Common myeloid progenitor, CD34-positive (primary cell): ENCODE measurements around the gene TEX19.

Experiments
- CTCF ChIA-PET: fragments of 350-600 bp; sonication (Branson Sonifier 250); formaldehyde crosslinking; loops from one replicate; lab custom pipeline; 2021; ENCODE audit warnings: antibody characterized with exemption; lab: Charles Lee
- POLR2A ChIA-PET: fragments of 350-600 bp; sonication (Branson Sonifier 250); formaldehyde crosslinking; loops from one replicate; lab custom pipeline; 2021; ENCODE audit warnings: antibody characterized with exemption; lab: Charles Lee
- DNase-seq, 3 donors: peaks; one replicate each; pipeline versions ENCODE4 v3.0.0 to v3.0.0-alpha.2; 2013
- H3K27ac ChIP-seq, 2 experiments: 1 replicate in 1 of 2; 2 replicates in 1 of 2; pipeline ENCODE4 v1.7.0; 2013; ENCODE audit warnings: inconsistent platforms in 2 of 2, low read length in 2 of 2, mild to moderate bottlenecking in 2 of 2, low read depth in 1 of 2, moderate library complexity in 1 of 2; ENCODE audit not compliant: severe bottlenecking in 2 of 2, insufficient read depth in 1 of 2, poor library complexity in 1 of 2
- H3K27me3 ChIP-seq, 5 experiments: replicated peaks in 2 of 5; 1 replicate in 3 of 5; 2 replicates in 2 of 5; pipeline versions ENCODE4 v1.6.1 to v1.7.0; 2013; ENCODE audit warnings: low read length in 4 of 5, mild to moderate bottlenecking in 2 of 5, moderate library complexity in 2 of 5, inconsistent platforms in 1 of 5; ENCODE audit not compliant: insufficient read depth in 5 of 5, control insufficient read depth in 4 of 5
- H3K36me3 ChIP-seq, 4 experiments: 1 replicate in 2 of 4; 2 replicates in 2 of 4; pipeline versions ENCODE4 v1.6.1 to v1.7.0; 2013; ENCODE audit warnings: low read length in 3 of 4, control low read depth in 1 of 4, mild to moderate bottlenecking in 1 of 4; ENCODE audit not compliant: control insufficient read depth in 4 of 4, insufficient read depth in 4 of 4
- H3K4me1 ChIP-seq, 4 experiments: 1 replicate in 3 of 4; 2 replicates in 1 of 4; pipeline versions ENCODE4 v1.6.1 to v1.7.1; 2013; ENCODE audit warnings: low read length in 3 of 4, mild to moderate bottlenecking in 3 of 4, control low read depth in 1 of 4, inconsistent platforms in 1 of 4, moderate library complexity in 1 of 4; ENCODE audit not compliant: control insufficient read depth in 4 of 4, insufficient read depth in 4 of 4; ENCODE audit errors: control extremely low read depth in 1 of 4
- H3K4me3 ChIP-seq, 7 experiments: 1 replicate in 4 of 7; 2 replicates in 3 of 7; pipeline versions ENCODE4 v1.5.1 to v1.7.0; 2013; ENCODE audit warnings: mild to moderate bottlenecking in 7 of 7, low read length in 6 of 7, moderate library complexity in 6 of 7, inconsistent platforms in 2 of 7, low read depth in 2 of 7, control low read depth in 1 of 7; ENCODE audit not compliant: insufficient read depth in 4 of 7, control insufficient read depth in 1 of 7; ENCODE audit errors: extremely low read depth in 1 of 7
- H3K9me3 ChIP-seq, 5 experiments: 1 replicate in 4 of 5; 2 replicates in 1 of 5; pipeline versions ENCODE4 v1.6.1 to v1.7.1; 2013; ENCODE audit warnings: low read length in 4 of 5, mild to moderate bottlenecking in 2 of 5, inconsistent platforms in 1 of 5, low read depth in 1 of 5, moderate library complexity in 1 of 5; ENCODE audit not compliant: control insufficient read depth in 4 of 5, insufficient read depth in 2 of 5; ENCODE audit errors: control extremely low read depth in 1 of 5
- WGBS: methylation state at CpG from one replicate; pipeline ENCODE4 v1.1.5; 2013; ENCODE audit not compliant: insufficient coverage; 5-methylcytosine and 5-hydroxymethylcytosine counted together

TEX19 gene

GRCh38 chr17:82399041-82399441 is 40.0 kb downstream of the TEX19 start:
- no peak overlapping the region for H3K4me3 ChIP-seq
- ChIA-PET CTCF (interaction anchor here (1.1 to 2.9 kb wide), 4 partner anchors 9 to 26 kb away, joined by 3 to 9 read pairs (median 4); no protein-coding TSS in a partner anchor), POLR2A (no interaction called here)
- peaks cover 4 to 31% (median 21%) of the 10 kb centered on the region in 4 experiments for H3K36me3 ChIP-seq
- H3K27ac ChIP-seq = no peak overlapping the region
- 93% methylated on average over 13 of the region's 13 CpGs for WGBS
- no peaks in the 10 kb centered on the region for H3K27me3 ChIP-seq
- no peaks in the 10 kb centered on the region for H3K9me3 ChIP-seq
- peaks cover 0 to 29% (median 27%) of the 10 kb centered on the region in 4 experiments for H3K4me1 ChIP-seq
- no peak for DNase-seq

DNA sequence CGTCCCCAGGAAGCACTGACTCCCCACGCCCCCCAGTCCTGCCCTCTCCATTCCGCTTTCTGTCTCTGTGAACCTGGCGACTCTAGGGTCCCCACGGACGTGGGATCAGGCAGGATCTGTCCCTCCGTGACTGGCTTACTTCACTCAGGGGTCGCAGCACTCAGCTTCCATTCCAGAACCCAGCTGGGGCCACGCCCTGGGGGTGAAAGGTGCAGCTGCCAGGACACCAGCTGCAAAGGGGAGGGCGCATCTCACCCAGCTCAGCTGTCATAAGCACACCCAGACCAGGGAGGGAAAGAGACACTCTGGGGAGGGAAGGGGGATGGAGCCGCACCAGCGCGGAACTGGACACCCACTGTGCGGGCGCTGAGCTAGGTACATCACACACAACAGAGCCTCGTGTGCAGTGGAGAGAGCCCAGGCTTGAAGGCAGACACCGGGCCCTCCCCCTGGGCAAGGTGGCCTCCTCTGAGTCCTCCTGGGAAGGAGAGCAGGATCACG is 40.6 kb downstream of the TEX19 start:
- Histone ChIP-seq H3K36me3 (peaks cover 4 to 30% (median 21%) of the 10 kb centered on the region in 4 experiments), H3K4me3 (peak overlapping the region in 1 of 7 experiments; percentile 19), H3K27ac (peak overlapping the region in 1 of 2 experiments; percentile 66), H3K4me1 (peaks cover 0 to 29% (median 27%) of the 10 kb centered on the region in 4 experiments), H3K9me3 (no peaks in the 10 kb centered on the region), H3K27me3 (no peaks in the 10 kb centered on the region)
- ChIA-PET POLR2A (interaction anchor here (0.6 to 1.1 kb wide), 2 partner anchors 29 to 106 kb away, joined by 3 to 4 read pairs; no protein-coding TSS in a partner anchor), CTCF (interaction anchor here (0.9 to 2.9 kb wide), 7 partner anchors 8 to 50 kb away, joined by 3 to 9 read pairs (median 4); no protein-coding TSS in a partner anchor)
- DNase-seq = no peak
- 98% methylated on average over 15 of the region's 18 CpGs for WGBS

DNA sequence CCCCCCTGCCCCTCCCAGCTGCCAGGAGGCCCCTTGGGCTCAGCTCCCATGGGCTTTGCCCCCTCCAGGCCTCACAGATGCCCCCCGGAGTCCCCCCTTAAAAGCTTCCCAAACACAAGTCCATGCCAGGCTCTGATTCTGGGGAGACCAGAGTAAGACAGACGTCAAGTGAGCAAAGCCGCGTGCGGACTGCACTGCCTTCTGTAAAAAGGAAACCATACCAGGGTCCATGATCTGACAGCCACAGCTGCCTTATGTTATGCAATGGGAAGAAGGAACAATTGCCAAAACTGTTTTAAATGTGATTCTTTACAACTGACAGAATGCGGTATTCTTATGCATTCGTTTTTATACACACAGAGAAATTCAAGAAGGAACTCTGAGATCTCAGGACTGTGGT is 41.2 kb downstream of the TEX19 start:
- peak overlapping the region in 1 of 2 experiments; percentile 66 for H3K27ac ChIP-seq

GRCh38 chr17:82400830-82401229 is 41.8 kb downstream of the TEX19 start:
- Histone ChIP-seq H3K36me3 (peaks cover 4 to 34% (median 22%) of the 10 kb centered on the region in 4 experiments), H3K27ac (peak overlapping the region in 1 of 2 experiments; percentile 66), H3K4me1 (peaks cover 0 to 29% (median 27%) of the 10 kb centered on the region in 4 experiments), H3K27me3 (no peaks in the 10 kb centered on the region), H3K4me3 (peak overlapping the region in 5 of 7 experiments; percentile 37 to 63 (median 53)), H3K9me3 (no peaks in the 10 kb centered on the region)
- ChIA-PET POLR2A (interaction anchor here (1.0 kb wide), 1 partner anchor 96 kb away, joined by 3 read pairs; no protein-coding TSS in a partner anchor), CTCF (interaction anchor here (1.4 to 2.9 kb wide), 2 partner anchors 10 to 48 kb away, joined by 7 to 9 read pairs; no protein-coding TSS in a partner anchor)
- DNase-seq = peak; percentile 80 to 88 (median 85)
- WGBS = 14% methylated on average over 11 of the region's 19 CpGs

More for the DNA sequence above, 41.2 kb downstream of the TEX19 start:
- Histone ChIP-seq H3K4me1 (peaks cover 0 to 29% (median 27%) of the 10 kb centered on the region in 4 experiments), H3K27me3 (no peaks in the 10 kb centered on the region), H3K36me3 (peaks cover 4 to 34% (median 22%) of the 10 kb centered on the region in 4 experiments), H3K9me3 (no peaks in the 10 kb centered on the region), H3K4me3 (peak overlapping the region in 1 of 7 experiments; percentile 19)
- 18% methylated on average over 3 of the region's 7 CpGs for WGBS
- ChIA-PET POLR2A (interaction anchor here (0.6 to 1.1 kb wide), 4 partner anchors 29 to 106 kb away, joined by 3 to 4 read pairs (median 4); no protein-coding TSS in a partner anchor), CTCF (interaction anchor here (0.9 to 2.9 kb wide), 5 partner anchors 7 to 51 kb away, joined by 3 to 9 read pairs (median 4); no protein-coding TSS in a partner anchor)
- DNase-seq = peak; percentile 55 to 86 (median 81)

DNA sequence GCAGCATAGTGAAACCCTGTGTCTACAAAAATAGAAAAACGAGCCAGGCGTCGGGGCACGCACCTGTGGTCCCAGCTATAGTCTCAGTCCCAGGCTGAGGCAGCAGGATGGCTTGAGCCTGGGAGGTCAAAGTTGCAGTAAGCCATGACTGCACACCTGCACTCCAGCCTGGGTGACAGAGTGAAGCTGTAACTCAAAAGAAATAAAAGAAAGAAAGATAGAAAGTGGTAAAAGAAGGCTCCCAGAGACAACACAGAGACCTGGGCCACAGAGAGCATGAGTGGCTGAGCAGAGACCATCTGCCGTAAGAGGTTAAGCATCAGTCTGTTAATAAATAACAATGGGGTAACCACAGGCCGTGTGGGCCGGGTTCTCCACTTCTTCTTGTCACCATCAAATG is 43.8 kb downstream of the TEX19 start:
- Histone ChIP-seq H3K9me3 (no peaks in the 10 kb centered on the region), H3K36me3 (peaks cover 4 to 30% (median 19%) of the 10 kb centered on the region in 4 experiments), H3K27me3 (no peaks in the 10 kb centered on the region), H3K4me3 (no peak overlapping the region), H3K4me1 (peaks cover 0 to 37% (median 34%) of the 10 kb centered on the region in 4 experiments), H3K27ac (no peak overlapping the region)
- 95% methylated on average over 4 of the region's 7 CpGs for WGBS
- ChIA-PET CTCF (interaction anchor here (1.1 to 2.0 kb wide), 3 partner anchors 11 to 50 kb away, joined by 3 to 6 read pairs (median 4); no protein-coding TSS in a partner anchor), POLR2A (no interaction called here)
- no peak for DNase-seq

GRCh38 chr17:82403662-82404660 is 44.9 kb downstream of the TEX19 start:
- Histone ChIP-seq H3K4me1 (peaks cover 0 to 37% (median 34%) of the 10 kb centered on the region in 4 experiments), H3K4me3 (no peak overlapping the region), H3K36me3 (peaks cover 4 to 30% (median 22%) of the 10 kb centered on the region in 4 experiments), H3K27ac (no peak overlapping the region), H3K9me3 (no peaks in the 10 kb centered on the region), H3K27me3 (no peaks in the 10 kb centered on the region)
- ChIA-PET POLR2A (interaction anchor here (0.7 kb wide), 1 partner anchor 324 kb away, joined by 5 read pairs; no protein-coding TSS in a partner anchor), CTCF (interaction anchor here (2.0 kb wide), 1 partner anchor 51 kb away, joined by 6 read pairs; no protein-coding TSS in a partner anchor)
- WGBS = 97% methylated on average over 55 of the region's 67 CpGs
- no peak for DNase-seq
